SK-N-SH (cell line): ENCODE results near the gene TMEM63B.
"Not testable (repeated sequence)": the region's sequence is repeated elsewhere in the genome, so short reads cannot be mapped to it uniquely, and the experiment has no call there.

Experiments
- CHD2 ChIP-seq: fragments of 150-350 bp; IDR thresholded peaks from 2 replicates; pipeline ENCODE4 v1.6.1; 2018; ENCODE audit warnings: low read length; ENCODE audit not compliant: partially characterized antibody
- ELF1 ChIP-seq: IDR thresholded peaks from 2 replicates; pipeline ENCODE4 v1.4.0; 2012
- EP300 ChIP-seq, 2 experiments: IDR thresholded peaks; 2 replicates each; pipeline versions ENCODE4 v1.4.0 to v1.6.1; 2012; ENCODE audit warnings: borderline replicate concordance in 1 of 2, low read depth in 1 of 2, low read length in 1 of 2
- EZH2phosphoT487 ChIP-seq: fragments of 200-600 bp; sonication (generic); IDR thresholded peaks from 2 replicates; pipeline ENCODE4 v1.6.1; 2017; ENCODE audit warnings: low read depth, mixed run types, mild to moderate bottlenecking, antibody characterized with exemption, moderate library complexity, borderline replicate concordance
- POLR2AphosphoS5 ChIP-seq: IDR thresholded peaks from 2 replicates; pipeline ENCODE4 v1.6.1; 2012; ENCODE audit warnings: low read depth, low read length
- TAF1 ChIP-seq: IDR thresholded peaks from 2 replicates; pipeline ENCODE4 v1.6.1; 2012; ENCODE audit warnings: low read depth, mild to moderate bottlenecking, low read length, moderate library complexity, borderline replicate concordance

DNA sequence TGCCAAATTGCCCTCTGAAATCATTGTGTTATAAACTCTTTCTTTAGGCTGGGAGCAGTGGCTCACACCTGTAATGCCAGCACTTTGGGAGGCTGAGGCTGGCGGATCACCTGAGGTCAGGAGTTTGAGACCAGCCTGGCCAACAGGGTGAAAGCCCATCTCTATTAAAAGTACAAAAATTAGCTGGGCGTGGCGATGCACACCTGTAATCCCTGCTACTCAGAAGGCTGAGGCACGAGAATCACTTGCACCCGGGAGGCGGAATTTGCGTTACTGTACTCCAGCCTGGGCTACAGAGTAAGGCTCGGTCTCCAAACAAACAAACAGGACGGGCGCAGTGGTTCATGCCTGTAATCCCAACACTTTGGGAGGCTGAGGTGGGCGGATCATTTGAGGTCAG is 69.0 kb downstream of the TMEM63B start:
- not testable (repeated sequence) for TF ChIP-seq EP300 (IDR thresholded peaks at IDR 0.05; ENCODE audit: borderline replicate concordance in 1 of 2, low read depth in 1 of 2, low read length in 1 of 2); ELF1; EZH2phosphoT487; TAF1; POLR2AphosphoS5; CHD2
